HG03135 (cell line): ENCODE measurements around the gene IL2RA.
"Not testable (repeated sequence)": the region's sequence is repeated elsewhere in the genome, so short reads cannot be mapped to it uniquely, and the experiment has no call there.

Experiments used
- ATAC-seq: cut with Tn5 transposase; IDR thresholded peaks from one replicate; pipeline ENCODE4 v1.9.1; 2021; ENCODE audit warnings: mild to moderate bottlenecking, moderate library complexity; ENCODE audit not compliant: unreplicated experiment

IL2RA gene

DNA sequence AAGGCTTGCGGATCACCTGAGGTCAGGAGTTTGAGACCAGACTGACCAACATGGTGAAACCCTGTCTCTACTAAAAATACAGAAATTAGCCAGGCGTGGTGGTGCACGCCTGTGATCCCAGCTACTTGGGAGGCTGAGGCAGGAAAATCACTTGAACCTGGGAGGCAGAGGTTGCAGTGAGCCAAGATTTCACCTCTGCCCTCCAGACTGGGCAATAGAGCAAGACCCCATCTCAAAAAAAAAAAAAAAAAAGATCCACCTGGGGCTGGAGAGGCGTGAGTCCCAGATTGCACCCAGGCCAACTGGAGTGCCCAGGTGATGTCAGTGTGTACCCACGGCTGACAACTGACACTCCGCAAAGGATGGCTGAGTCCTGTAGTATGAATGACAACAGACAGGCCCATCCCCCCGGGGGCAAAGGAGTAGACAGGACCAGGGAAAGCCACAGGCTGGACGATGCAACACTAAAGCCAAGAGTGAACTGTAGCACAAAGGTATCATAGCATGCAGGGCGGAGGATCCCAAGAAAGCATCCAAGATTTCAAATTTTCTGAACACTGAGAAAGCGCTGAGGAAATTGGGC, 99.7 kb downstream of the IL2RA start:
- not testable (repeated sequence) for ATAC-seq

GRCh38 chr10:5961405-5962100, 100.6 kb downstream of the IL2RA start:
- no peak for ATAC-seq

DNA sequence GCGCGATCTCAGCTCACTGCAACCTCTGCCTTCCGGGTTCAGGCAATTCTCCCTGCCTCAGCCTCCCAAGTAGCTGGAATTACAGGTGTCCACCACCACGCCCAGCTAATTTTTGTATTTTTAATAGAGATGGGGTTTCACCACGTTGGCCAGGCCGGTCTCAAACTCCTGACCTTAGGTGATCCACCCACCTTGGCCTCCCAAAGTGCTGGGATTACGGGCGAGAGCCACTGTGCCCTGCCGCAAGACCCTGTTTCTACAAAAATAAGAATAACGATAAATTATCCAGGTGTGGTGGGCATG, 101.2 kb downstream of the IL2RA start:
- not testable (repeated sequence) for ATAC-seq
